Gastrocnemius medialis (tissue), 4 donors: ENCODE results near the gene POLR3H.

Experiments used
- POLR2A ChIP-seq, 2 donors: fragments of 450-650 bp; IDR thresholded peaks; one replicate each; pipeline ENCODE4 v1.6.1; 2017; ENCODE audit warnings: antibody characterized with exemption in 2 of 2, mild to moderate bottlenecking in 2 of 2, moderate library complexity in 2 of 2
- TF ChIP-seq, protein P1 (sequence below), 5 experiments: fragments of 450-650 bp in 3 of 5; fragments of 200-600 bp in 2 of 5; sonication (generic) in 2 of 5; IDR thresholded peaks in 4 of 5; conservative IDR thresholded peaks in 1 of 5; 1 replicate in 4 of 5; 2 replicates in 1 of 5; pipeline ENCODE4 v1.5.1; 2016 to 2019; ENCODE audit warnings: antibody characterized with exemption in 5 of 5, mild to moderate bottlenecking in 3 of 5, moderate library complexity in 3 of 5

- TF ChIP-seq, protein P1, sequence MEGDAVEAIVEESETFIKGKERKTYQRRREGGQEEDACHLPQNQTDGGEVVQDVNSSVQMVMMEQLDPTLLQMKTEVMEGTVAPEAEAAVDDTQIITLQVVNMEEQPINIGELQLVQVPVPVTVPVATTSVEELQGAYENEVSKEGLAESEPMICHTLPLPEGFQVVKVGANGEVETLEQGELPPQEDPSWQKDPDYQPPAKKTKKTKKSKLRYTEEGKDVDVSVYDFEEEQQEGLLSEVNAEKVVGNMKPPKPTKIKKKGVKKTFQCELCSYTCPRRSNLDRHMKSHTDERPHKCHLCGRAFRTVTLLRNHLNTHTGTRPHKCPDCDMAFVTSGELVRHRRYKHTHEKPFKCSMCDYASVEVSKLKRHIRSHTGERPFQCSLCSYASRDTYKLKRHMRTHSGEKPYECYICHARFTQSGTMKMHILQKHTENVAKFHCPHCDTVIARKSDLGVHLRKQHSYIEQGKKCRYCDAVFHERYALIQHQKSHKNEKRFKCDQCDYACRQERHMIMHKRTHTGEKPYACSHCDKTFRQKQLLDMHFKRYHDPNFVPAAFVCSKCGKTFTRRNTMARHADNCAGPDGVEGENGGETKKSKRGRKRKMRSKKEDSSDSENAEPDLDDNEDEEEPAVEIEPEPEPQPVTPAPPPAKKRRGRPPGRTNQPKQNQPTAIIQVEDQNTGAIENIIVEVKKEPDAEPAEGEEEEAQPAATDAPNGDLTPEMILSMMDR (IDR thresholded peaks at IDR 0.05 in 4 of 5, conservative IDR thresholded peaks at IDR 0.05 in 1 of 5): no peak
- no peak for TF ChIP-seq POLR2A (IDR thresholded peaks at IDR 0.05)
Measured at GRCh38 chr22:41540365-41540764, 3.9 kb downstream of the POLR3H start.
